DND-41 (cell line): Measurements from ENCODE around the gene DQX1.
A peak's percentile ranks its signal among the peaks of the same experiment; 100 is the strongest.

ENCODE experiments used
- EZH2 ChIP-seq: IDR thresholded peaks from 3 replicates; pipeline ENCODE4 v1.6.1; 2012; ENCODE audit warnings: borderline replicate concordance, low read depth, mild to moderate bottlenecking, moderate library complexity, low read length, inconsistent platforms; ENCODE audit not compliant: severe bottlenecking
- TF ChIP-seq, protein P1 (sequence below): IDR thresholded peaks from 2 replicates; pipeline ENCODE4 v1.5.1; 2012; ENCODE audit warnings: borderline replicate concordance, low read length, moderate library complexity, mild to moderate bottlenecking; ENCODE audit not compliant: poor library complexity, severe bottlenecking; ENCODE audit errors: extremely low read depth

DNA sequence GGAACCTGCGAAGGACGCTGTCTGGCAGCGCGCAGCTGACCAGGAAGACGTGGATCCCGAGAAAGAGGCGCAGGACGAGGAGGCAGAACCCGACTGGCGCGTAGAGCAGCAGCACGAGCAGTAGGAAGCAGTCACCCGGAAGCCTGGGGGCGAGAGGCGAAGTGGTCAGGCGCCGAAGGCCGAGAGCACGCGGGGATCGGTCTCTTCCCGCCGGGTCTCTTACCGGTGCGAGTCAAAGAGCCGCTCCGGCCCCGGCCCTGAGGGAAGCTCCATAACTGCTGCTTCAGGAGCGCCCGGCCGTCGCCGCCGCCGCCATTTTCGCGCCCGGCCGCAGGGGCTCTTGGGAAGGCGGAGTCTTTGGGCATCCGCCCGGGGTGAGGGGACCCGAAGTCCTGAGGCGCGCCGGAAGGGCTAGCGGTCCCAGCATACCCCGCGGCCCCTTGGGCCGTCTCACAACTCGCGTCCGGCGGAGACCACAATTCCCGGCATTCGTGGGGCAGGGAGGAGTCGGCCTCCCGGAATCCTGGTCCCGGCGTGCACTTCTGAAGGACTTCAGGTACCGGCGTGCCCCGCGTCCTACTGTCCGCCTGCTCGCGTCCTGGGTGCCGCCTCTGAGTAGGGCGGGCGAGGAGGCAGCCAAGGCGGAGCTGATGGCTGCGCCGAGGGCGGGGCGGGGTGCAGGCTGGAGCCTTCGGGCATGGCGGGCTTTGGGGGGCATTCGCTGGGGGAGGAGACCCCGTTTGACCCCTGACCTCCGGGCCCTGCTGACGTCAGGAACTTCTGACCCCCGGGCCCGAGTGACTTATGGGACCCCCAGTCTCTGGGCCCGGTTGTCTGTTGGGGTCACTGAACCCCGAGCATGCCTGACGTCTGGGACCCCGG, 3.6 kb upstream of the DQX1 start, which contains the start of the genes AUP1 and HTRA2:
- TF ChIP-seq, protein P1, sequence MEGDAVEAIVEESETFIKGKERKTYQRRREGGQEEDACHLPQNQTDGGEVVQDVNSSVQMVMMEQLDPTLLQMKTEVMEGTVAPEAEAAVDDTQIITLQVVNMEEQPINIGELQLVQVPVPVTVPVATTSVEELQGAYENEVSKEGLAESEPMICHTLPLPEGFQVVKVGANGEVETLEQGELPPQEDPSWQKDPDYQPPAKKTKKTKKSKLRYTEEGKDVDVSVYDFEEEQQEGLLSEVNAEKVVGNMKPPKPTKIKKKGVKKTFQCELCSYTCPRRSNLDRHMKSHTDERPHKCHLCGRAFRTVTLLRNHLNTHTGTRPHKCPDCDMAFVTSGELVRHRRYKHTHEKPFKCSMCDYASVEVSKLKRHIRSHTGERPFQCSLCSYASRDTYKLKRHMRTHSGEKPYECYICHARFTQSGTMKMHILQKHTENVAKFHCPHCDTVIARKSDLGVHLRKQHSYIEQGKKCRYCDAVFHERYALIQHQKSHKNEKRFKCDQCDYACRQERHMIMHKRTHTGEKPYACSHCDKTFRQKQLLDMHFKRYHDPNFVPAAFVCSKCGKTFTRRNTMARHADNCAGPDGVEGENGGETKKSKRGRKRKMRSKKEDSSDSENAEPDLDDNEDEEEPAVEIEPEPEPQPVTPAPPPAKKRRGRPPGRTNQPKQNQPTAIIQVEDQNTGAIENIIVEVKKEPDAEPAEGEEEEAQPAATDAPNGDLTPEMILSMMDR = peak; percentile 1
- no peak for TF ChIP-seq EZH2
